Hindlimb muscle (tissue), 1 donor: ENCODE results near the gene CHTF18. TPM values are rescaled to one million over a fixed set of nuclear protein-coding genes. Genes with fewer than 3 reads are reported as not detected.
"Not testable (repeated sequence)": the region's sequence is repeated elsewhere in the genome, so short reads cannot be mapped to it uniquely, and the experiment has no call there.

ENCODE experiments used
- DNase-seq: peaks from one replicate; pipeline ENCODE4 v3.0.0-alpha.2; 2013
- polyA plus RNA-seq: library from polyadenylated mRNA; unstranded; fragments of 120-200 nt; gene quantifications from one replicate; pipeline ENCODE4 v1.2.1, GENCODE V29; 2013; ENCODE audit not compliant: insufficient read length

Gene CHTF18
- polyA plus RNA-seq: 15.7 TPM

DNA sequence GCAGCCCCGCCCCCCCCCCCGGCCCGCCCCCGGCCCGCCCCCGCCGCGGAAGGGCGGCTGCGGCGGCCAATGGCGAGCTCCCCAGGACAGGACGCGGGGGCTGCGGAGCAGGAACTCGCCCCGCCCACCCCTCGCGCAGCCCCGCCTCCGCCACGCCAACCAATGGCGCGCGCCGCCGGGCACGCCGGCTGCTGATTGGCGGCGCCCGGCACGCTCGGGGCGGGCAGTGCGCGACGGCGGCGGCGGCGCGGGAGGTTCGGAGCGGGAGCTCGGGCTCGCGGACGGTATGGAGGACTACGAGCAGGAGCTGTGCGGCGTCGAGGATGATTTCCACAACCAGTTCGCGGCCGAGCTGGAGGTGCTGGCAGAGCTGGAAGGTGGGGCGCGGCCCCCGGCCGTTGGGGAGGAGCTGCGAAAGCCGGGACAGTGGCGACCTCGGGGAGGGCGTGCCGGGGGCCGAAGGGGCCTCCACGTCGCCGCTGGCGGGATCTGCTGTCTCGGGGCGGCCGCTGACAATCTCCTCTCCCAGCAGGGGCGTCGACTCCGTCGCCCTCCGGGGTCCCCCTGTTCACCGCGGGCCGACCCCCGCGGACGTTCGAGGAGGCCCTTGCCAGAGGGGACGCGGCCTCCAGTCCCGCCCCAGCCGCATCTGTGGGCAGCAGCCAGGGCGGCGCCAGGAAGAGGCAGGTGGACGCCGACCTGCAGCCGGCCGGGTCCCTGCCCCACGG lies at the start of gene CHTF18:
Gene CHTF18, plus strand, starts transcription at position 222 of the 728 bp plus-strand sequence. Its CDS starts 65 bp downstream, at position 287.
- DNase-seq: peak; percentile 93

DNA sequence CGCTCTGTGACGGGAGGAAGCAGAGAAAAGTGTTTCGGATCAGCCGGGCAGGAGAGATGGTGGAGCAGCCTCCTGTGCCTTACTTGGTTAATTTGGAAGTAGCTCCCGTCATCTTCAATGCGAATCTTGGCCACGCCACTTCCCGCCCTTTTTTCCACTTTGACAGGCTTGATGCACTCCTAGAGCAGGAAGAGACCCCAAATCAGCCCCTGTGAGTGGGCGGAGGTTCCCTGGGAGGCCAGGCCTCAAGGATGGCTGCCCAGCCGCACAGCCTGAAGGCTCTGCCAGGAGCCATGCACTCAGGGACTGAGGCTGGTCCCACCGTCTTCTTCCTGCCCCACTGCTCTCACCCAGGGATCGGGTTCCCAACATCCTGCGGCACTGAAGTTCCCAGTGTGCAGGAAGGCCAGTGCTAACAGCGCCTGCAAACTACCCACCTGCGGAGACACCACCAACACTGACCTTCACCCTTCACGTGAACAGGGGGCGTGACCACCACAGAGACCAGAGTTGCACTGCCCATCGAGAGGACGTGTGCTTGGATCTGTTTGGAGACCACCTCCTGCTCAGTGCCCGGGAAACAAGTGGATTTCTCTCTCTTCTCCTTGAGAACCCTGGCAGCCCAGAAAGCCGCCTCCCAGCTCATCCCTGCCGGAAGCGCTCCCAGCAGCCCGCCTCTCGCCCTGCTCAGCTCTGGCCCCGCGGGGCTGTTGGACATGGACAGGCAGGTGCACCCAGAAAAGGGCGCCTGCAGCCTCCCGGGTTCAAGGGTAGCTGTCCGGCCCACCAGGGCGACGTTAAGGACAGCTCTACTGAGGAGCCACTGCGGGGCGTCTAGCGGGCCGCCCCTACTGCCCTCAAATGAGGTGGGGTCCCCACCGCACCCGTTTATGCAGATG lies 48.6 kb upstream of the CHTF18 start:
- no peak for DNase-seq

DNA sequence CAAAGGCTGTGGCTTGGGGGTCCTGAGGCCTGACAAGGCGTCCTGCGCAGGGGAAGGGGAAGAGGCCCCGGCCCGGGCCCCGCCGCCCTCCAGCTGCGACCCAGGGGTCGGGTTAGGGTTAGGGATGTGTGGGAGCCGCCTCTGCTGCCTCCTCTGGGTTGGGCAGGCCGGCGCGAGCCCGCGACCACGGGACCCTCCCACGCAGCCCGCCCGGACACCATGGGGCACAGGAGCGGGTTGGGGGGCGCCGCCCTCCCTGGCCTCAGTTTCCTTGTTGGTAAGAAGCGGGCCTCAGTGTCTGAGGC lies 48.0 kb upstream of the CHTF18 start:
- no peak for DNase-seq

DNA sequence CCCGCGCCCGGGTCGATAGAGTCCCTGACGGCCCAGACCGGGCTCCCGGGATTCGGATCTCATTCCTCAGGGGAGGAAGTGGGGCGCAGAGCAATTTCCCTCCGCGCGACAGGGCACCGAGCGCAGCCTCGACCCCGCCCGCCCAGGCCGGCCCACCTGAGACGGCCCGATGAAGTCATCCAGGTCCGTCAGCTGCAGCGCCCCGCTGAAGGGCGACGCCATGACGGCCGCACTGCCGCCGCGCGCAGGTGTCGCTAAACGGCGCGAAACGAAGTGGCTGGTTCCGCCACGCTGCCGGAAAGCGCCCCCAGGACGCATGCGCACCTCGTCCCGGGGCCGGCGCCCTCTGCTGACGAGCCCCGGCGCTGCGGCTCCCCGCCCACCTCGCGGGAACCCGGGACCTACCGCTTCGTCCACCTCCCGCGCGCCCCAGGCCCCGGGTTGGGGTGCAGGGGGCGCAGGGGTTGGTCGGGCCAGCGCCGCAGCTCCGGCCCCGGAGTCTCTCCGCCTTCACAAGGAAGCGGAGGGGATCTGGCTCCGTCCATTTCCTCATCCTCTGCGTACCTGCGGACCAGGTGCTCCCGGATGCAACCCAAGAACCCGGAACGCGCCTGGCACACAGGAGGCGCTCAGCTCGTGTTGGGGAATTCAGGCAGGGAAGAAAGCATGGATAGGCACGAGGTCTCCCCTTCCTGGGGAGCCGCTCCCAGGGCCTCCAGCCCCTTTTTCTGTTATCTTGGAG lies 47.5 kb upstream of the CHTF18 start, which contains the start of gene CIAO3:
Gene CIAO3, minus strand, starts transcription at position 234 of the 742 bp plus-strand sequence. Its CDS starts 12 bp downstream, at position 222.
- peak; percentile 92 for DNase-seq

DNA sequence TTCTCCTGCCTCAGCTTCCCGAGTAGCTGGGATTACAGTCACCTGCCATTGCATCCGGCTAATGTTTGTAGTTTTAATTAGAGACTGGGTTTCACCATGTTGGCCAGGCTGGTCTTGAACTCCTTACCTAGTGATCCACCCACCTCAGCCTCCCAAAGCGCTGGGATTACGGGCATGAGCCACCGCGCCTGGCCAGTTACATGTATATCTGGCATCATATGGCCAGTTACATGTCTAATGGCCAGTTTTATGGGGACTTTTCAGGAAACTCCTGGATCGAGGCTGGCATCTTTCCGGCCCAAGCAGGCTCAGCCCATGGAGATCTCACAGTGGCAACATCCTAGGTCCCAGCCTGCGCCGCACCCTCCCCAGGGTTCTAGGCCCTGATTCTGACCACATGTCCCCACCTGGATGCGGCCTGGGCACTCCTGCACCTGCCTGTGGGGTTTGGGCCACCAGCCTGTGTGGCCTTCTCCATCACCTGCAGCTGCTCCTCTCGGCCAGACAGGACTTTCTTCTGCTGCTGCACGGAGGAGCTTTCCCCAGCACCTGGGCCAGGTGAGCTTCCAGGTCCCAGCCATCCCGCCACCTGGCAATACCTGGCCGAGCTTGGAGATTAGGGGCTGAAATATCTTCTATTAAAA lies 46.3 kb upstream of the CHTF18 start:
- DNase-seq: no peak

DNA sequence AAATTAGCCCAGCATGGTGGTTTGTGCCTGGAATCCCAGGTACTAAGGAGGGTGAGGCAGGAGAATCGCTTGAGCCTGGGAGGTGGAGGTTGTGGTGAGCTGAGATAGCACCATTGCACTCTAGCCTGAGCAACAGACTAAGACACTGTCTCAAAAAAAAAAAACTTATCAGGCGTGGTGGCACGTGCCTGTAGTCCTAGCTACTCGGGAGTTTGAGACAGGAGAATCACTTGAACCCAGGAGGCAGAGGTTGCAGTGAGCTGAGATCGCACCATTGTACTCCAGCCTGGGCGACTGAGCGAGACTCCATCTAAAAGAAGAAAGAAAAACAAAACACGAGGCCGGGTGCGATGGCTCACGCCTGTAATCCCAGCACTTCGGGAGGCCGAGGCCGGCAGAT lies 45.5 kb upstream of the CHTF18 start:
- DNase-seq: not testable (repeated sequence)

GRCh38 chr16:743794-744500 lies 44.5 kb upstream of the CHTF18 start:
- no peak for DNase-seq

DNA sequence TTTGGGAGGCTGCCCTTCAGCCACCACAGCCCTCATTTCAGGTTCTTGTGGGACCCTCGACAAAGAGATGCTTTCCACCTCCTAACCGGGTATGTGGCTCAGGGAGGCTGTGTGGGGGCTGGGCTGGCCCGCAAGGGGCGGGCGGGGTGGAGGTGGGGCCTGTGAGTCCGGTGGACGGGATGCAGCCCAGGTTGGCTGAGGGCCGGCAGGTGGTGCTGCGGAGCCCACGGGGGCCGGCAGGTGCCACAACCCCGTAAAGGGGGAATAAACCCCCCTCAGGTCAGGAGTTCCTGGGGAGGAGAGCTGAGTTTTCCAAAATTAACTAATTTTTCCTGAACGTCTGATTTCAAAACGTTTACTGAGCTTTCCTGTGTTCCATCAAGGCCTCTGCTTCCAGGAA lies 42.7 kb upstream of the CHTF18 start:
- DNase-seq: no peak

GRCh38 chr16:746637-747036 lies 41.8 kb upstream of the CHTF18 start:
- no peak for DNase-seq

DNA sequence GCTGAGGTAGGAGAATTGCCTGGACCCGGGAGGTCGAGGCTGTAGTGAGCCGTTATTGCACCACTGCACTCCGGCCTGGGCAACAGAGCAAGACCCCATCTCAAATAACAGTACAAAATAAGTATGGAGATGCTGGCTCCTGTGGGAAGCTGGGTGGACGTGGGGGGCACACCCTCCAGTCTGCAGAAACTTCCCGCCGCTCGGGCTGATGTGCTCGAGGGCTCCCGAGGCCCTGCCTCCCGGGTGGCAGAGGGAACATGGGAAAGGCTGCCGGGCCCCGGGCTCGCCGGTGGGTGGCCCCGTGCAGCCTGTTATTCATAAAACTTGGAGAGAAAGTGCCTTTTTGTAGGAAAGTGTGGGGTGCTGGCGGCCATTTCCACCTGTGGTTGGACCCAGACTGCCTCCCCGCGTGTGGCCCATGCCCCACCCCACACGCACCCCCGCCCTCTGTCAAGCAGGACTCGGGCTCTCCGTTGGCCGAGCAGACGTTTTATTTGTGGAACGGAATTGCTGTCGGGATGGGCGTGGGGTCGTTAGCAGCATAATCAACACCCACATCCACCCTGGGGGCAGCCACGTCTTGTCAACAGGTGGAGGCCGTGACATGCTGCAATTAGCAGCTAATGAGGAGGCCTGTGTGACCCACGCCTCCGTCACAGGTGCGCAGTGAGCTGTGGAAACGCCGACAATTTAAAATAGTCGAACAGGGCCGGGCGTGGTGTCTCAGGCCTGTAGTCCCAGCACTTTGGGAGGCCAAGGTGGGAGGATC lies 40.3 kb upstream of the CHTF18 start:
- DNase-seq: no peak

DNA sequence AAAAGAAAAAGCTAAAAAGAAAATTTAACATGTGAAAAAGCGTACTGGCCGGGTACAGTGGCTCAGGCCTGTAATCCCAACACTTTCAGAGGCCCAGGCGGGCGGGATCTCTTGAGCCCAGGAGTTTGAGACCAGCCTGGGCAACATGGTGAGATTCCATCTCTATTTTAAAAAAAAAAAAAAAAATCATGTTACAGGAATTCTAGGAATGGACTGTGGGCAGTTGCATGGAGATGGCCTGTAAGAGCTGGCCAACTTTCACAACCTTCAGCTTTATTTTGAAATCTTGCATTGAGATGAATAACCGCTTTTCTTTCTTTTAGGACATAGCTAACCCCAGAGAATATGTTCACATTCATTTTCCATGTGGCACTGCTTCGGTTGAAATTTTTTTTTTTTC lies 39.4 kb upstream of the CHTF18 start:
- DNase-seq: no peak

DNA sequence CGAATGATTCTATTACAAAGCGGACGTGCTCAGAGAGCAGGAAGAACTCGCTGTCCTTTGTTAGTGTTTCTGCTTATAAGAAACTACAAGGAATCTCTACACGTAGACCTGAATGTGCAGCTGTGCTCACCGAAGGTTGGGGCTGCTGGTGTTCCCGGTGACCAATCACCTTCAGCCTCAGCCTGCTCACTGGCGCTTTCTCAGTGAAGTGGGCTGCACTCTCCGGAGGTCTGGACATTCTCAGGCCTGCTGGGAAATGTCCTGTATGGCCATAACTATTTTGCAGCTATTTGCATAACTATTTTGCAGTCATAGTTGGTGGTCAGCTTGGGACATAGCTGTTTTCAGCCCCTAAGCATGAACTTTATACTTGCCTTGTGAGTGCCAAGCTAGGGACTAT lies 37.9 kb upstream of the CHTF18 start:
- no peak for DNase-seq

DNA sequence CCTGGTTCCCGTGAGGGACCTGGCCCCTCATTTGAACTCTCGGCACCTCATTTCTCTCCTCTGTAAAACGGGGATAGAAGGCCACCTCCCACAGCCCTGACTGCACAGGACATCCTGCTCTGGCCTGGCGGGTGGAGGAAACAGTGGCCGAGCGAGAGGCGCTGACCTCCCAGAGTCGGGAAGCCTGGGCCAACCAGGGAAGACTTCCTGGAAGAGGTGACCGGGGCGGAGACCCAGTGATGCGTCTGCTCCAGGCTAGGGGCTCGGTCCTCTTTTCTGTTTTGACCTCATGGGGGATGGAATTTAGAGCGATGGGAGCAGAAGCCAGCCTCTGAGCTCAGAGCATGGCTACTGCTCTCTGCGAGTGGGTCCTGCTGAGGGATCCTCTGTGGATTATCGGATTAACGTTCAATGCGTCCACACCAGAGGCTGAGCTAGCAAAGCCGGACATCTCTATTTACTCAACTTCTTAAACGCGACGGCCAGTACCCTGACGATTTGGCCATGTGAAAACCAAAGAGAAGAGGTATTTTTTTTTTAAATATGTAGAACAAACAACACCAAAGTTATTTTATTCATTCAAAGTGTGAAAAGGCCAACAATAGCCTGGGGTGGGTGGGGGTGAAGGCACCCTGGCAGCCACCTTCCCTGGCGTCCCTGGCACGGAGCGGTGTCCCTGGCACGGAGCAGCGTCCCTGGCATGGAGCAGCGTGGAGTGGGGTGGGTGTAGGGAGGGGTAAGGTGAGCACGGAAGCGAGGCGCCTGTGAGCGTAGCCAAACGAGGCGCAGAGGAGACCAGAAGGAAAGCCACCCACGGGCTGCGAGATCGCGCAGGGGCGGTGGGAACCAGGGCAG lies 37.0 kb upstream of the CHTF18 start:
- no peak for DNase-seq

- DNase-seq: no peak
Observed at GRCh38 chr16:752007-752312, 36.5 kb upstream of the CHTF18 start.

DNA sequence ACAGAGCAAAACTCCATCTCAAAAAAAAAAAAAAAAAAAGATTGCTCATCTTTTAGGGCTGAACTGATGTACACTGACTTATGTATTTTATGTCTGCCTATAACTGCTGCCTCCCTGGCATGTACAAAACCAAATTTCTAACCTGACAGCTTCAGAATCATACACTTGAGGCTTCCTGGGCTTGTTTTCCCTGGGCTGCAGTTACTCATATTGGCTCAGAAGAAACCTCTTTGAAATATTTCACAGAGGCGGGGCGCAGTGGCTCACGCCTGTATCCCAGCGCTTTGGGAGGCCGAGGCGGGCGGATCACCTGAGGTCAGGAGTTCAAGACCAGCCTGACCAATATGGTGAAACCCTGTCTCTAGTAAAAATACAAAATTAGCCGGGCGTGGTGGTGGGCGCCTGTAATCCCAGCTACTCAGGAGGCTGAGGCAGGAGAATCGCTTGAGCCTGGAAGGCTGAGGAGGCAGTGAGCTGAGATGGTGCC lies 34.3 kb upstream of the CHTF18 start:
- DNase-seq: not testable (repeated sequence)

DNA sequence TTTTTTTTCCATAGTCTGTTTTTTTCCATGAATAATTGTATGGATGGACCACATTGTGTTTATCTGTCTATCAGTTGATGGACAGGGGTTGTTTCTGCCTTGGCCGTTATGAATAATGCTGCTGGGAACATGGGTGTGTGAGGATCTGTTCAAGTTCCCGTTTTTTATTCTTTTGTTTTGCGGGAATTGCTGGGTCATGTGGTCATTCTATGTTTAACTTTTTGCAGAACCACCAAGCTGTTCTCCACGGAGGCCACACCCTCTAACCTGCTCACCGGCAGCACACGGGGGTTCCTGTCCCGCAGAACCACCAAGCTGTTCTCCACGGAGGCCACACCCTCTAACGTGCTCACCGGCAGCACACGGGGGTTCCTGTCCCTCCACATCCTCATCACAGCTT lies 33.8 kb upstream of the CHTF18 start:
- DNase-seq: no peak

GRCh38 chr16:756428-756827 lies 32.0 kb upstream of the CHTF18 start:
- no peak for DNase-seq

DNA sequence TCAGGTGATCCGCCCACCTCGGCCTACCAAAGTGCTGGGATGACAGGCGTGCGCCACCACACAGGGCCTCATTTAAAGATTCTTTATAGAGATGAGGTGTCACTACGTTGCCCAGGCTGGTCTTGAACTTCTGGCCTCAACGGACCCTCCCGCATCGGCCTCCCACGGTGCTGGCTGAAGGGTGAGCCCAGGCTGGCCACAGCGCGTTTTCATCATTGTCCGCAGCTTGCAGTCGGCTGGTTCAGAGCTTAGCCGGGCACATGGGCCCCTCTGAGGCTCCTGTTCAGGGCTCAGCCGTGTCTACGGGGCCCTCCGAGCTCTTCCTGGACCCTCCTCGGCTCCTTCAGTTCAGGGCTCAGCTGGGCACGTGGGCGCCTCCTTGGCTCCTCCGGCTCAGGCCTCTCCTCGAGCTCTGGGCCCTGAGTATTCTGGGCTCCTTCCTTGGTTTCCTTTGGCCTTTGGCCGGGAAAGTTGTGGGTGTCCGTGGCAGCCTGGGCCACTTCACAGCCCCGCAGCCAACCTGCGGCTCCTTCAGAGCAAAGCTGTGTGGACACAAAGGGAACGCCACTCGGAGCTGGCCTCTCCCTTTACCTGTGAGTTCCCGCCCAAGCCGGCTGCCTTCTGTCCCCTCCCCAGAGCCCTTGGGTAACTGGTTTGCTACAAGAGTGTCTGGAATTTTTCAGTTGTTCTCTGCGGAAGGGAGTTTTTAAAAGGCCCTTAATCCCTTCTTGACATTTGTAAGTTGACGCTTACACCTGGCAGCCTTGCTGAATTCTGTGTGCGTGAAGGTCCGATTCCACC lies 29.1 kb upstream of the CHTF18 start:
- DNase-seq: no peak

GRCh38 chr16:760065-760464 lies 28.4 kb upstream of the CHTF18 start:
- no peak for DNase-seq
